GM12872 (cell line): ENCODE results near the gene PHLPP1.

Source experiments
- CTCF ChIP-seq: IDR thresholded peaks from 3 replicates; pipeline ENCODE4 v1.5.1; 2011; ENCODE audit warnings: low read depth, mild to moderate bottlenecking, low read length, moderate library complexity; ENCODE audit not compliant: insufficient read depth

PHLPP1 gene

GRCh38 chr18:62996566-62996965, 281.2 kb downstream of the PHLPP1 start:
- no peak for TF ChIP-seq CTCF

GRCh38 chr18:62997076-62997475, 281.7 kb downstream of the PHLPP1 start:
- no peak for TF ChIP-seq CTCF

- TF ChIP-seq CTCF = no peak
These were observed 283.1 kb downstream of the PHLPP1 start for GRCh38 chr18:62998443-62998842.

GRCh38 chr18:62999392-62999791, 284.1 kb downstream of the PHLPP1 start:
- no peak for TF ChIP-seq CTCF

DNA sequence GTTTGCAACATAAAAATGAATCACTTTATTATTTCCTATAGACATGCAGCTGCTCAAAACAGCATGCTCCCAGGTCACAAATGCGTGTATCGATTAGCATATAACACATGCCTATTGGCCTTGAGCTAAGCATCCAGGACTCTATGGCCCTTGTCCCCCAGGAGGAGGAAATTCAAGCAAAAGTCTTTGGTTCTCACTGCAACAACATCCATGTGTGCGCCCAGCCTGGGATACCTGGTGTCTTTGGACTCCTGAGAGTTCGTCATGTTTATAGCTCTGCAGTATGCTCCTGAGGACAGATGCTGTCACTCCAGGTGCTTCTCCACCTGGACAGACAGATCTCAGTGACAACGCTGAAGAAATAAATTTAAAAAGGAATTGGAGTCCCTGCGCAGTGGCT, 284.6 kb downstream of the PHLPP1 start:
- TF ChIP-seq CTCF = no peak

DNA sequence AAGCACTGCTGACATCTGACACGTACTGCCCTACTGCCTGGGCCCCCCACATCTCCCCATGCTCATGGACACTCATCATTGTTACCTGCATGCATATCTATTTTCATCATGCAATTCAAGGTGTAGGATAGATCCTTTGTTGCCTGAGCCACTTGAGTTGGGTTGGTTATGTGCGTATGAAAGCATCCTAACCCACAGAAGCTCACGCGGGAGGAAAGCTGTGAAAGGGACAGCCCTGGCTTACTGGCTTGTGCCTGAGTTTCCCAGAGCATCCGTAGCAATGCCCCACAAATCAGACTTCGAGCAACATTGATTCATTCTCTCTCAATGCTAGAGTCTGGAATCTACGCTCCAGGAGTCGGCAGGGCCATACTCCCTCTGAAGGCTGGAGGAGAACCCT, 285.5 kb downstream of the PHLPP1 start:
- TF ChIP-seq CTCF = no peak

DNA sequence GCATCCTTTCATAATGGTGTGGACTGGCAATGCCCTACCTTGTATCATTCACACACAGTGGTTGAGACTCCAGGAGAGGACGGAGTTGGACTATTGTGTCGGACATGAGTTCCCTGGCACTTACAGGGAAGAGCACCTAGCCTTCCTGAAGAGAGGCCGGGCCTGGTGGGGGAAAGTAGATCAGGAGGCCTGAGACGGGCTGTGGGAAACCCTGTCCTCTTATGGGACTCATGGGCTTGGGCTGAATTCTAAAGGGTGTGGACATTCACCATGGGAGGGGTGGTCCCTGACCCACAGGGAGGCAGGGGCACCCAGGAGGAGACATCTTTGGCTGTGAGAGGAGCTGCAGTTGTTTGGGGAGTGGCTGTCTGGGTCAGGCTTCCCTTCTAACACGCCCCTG, 286.5 kb downstream of the PHLPP1 start:
- TF ChIP-seq CTCF = no peak

GRCh38 chr18:63002305-63002704, 287.0 kb downstream of the PHLPP1 start:
- no peak for TF ChIP-seq CTCF
